ENCODE data around the gene PDK2. TPM values are rescaled to one million over a fixed set of nuclear protein-coding genes. Genes with fewer than 3 reads are reported as not detected.

The PDK2 gene
- total and polyA plus RNA-seq, 9 of the 15 experiments (the other 6 are each of a cell fraction or from before 2014, with no cell fraction given): 0.03 to 2.5 (median 1.4) TPM

DNA sequence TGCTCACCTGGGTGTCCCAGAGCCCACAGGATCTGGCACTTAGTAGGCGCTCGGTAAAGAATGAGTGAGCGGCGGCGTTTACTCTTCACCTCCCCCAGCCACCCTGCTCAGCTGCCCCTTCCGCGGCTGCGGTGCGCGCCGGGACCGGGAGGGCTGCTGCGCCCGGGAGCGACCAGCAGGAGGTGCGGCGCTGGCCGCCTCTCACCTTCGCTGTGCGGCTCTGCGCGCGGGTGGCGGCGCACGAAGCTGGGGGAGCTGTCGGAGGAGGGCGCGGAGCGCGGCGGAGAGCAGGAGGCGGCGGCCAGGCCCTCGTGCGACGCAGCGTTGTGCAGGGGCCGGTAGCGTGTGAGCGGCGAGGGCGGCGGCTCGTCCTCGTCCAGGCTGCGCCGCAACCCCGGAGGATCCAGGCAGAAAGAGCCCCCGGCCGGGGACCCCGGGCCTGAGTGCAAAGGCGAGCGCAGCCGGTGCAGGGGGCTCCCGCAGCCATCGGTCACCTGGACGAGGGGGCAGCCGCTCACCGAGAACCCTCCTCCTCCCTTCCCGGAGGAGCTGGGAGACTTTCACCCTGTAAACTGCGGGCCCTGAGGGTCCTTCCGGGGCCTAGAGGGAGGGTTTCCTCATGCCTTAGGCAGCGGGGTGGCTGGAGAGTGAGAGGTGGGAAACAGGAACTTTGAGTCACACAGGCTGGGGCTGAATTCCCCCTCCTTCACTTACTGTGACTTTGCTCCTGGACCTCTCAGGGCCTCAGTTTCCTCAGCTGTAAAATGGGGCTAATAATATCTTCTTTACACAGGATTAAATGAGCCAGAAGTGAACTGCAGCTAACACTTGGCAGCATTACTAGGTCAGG, 22.3 kb downstream of the PDK2 start:
- intact Hi-C loops (cut with micrococcal nuclease) (no loop called here), in situ Hi-C loops (cut with MboI) (no loop called here)
- Histone ChIP-seq H3K79me2 (ENCODE audit: control insufficient read depth, insufficient read depth, low read length) (no peaks in the 10 kb centered on the region), H3K4me2 (ENCODE audit: insufficient read depth, low read length) (peak overlapping the region; percentile 39; the same call in 1 of the 2 replicates), H3K36me3 (ENCODE audit: control insufficient read depth, insufficient read depth, low read length) (no peaks in the 10 kb centered on the region), H3K9ac (ENCODE audit: insufficient read depth in 1 of 2, low read depth in 2 of 2, low read length in 2 of 2) (peak overlapping the region in 1 of 2 experiments; percentile 5; a peak in 1 of 4 replicates), H3K4me1 (replicated peaks in 1 of 2; ENCODE audit: control insufficient read depth in 2 of 2, insufficient read depth in 2 of 2, low read length in 2 of 2) (peaks cover 0 to 25% of the 10 kb centered on the region in 2 experiments; a peak in 4 of 5 replicates), H2AFZ (ENCODE audit: low read depth, low read length) (peak overlapping the region; percentile 76), H3K27ac (ENCODE audit: extremely low read depth, low read depth, low read length) (no peak overlapping the region), H3K9me1 (ENCODE audit: control insufficient read depth, insufficient read depth, low read length) (no peaks in the 10 kb centered on the region), H3K27me3 (ENCODE audit: control insufficient read depth in 2 of 2, insufficient read depth in 2 of 2, low read length in 2 of 2) (peaks cover 27 to 42% of the 10 kb centered on the region in 2 experiments; a peak in 4 of 5 replicates), H3K4me3 (no peak overlapping the region), H3K9me3 (replicated peaks; ENCODE audit: control insufficient read depth, insufficient read depth, low read depth, low read length) (no peaks in the 10 kb centered on the region), H4K20me1 (replicated peaks; ENCODE audit: control insufficient read depth, insufficient read depth, low read length) (peaks cover 9% of the 10 kb centered on the region)
- ChIA-PET CTCF (ENCODE audit: low intra/inter-chr PET ratio) (interaction anchor here (0.6 kb wide), 2 partner anchors 45 to 549 kb away, joined by 3 to 8 read pairs; no protein-coding TSS in a partner anchor), POLR2A (interaction anchor here (1.0 to 1.3 kb wide), 2 partner anchors 15 kb away, joined by 3 to 4 read pairs; no protein-coding TSS in a partner anchor)
- BruUV-seq (replicated peaks): no TSS peak
- 3% methylated on average over 51 of the region's 64 CpGs for WGBS (ENCODE audit: insufficient coverage, low coverage, missing lambda C conversion rate)
- peak; percentile 98 for ATAC-seq
- peak; percentile 49 for FAIRE-seq
- peak; percentile 78 to 84 (median 82) for DNase-seq (ENCODE audit: extremely low read depth in 1 of 4, low spot score in 3 of 4)
- TF ChIP-seq SREBF2 (CRISPR knock-in tag; IDR thresholded peaks at IDR 0.05) (no peak), MTF1 (CRISPR knock-in tag; IDR thresholded peaks at IDR 0.05; ENCODE audit: borderline replicate concordance) (no peak), ZNF311 (CRISPR knock-in tag; IDR thresholded peaks at IDR 0.05) (no peak), ZNF174 (CRISPR knock-in tag; IDR thresholded peaks at IDR 0.05) (no peak), TRIM28 (IDR thresholded peaks at IDR 0.05) (no peak), RBM25 (IDR thresholded peaks at IDR 0.05; ENCODE audit: low read depth, low read length, severe bottlenecking) (peak; percentile 65)
- TF ChIP-seq, protein P1, sequence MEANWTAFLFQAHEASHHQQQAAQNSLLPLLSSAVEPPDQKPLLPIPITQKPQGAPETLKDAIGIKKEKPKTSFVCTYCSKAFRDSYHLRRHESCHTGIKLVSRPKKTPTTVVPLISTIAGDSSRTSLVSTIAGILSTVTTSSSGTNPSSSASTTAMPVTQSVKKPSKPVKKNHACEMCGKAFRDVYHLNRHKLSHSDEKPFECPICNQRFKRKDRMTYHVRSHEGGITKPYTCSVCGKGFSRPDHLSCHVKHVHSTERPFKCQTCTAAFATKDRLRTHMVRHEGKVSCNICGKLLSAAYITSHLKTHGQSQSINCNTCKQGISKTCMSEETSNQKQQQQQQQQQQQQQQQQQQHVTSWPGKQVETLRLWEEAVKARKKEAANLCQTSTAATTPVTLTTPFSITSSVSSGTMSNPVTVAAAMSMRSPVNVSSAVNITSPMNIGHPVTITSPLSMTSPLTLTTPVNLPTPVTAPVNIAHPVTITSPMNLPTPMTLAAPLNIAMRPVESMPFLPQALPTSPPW (CRISPR knock-in tag; IDR thresholded peaks at IDR 0.05): peak; percentile 30
- TF ChIP-seq, protein P2, sequence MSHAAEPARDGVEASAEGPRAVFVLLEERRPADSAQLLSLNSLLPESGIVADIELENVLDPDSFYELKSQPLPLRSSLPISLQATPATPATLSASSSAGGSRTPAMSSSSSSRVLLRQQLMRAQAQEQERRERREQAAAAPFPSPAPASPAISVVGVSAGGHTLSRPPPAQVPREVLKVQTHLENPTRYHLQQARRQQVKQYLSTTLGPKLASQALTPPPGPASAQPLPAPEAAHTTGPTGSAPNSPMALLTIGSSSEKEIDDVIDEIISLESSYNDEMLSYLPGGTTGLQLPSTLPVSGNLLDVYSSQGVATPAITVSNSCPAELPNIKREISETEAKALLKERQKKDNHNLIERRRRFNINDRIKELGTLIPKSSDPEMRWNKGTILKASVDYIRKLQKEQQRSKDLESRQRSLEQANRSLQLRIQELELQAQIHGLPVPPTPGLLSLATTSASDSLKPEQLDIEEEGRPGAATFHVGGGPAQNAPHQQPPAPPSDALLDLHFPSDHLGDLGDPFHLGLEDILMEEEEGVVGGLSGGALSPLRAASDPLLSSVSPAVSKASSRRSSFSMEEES (CRISPR knock-in tag; IDR thresholded peaks at IDR 0.05): no peak
- TF ChIP-seq, protein P3, sequence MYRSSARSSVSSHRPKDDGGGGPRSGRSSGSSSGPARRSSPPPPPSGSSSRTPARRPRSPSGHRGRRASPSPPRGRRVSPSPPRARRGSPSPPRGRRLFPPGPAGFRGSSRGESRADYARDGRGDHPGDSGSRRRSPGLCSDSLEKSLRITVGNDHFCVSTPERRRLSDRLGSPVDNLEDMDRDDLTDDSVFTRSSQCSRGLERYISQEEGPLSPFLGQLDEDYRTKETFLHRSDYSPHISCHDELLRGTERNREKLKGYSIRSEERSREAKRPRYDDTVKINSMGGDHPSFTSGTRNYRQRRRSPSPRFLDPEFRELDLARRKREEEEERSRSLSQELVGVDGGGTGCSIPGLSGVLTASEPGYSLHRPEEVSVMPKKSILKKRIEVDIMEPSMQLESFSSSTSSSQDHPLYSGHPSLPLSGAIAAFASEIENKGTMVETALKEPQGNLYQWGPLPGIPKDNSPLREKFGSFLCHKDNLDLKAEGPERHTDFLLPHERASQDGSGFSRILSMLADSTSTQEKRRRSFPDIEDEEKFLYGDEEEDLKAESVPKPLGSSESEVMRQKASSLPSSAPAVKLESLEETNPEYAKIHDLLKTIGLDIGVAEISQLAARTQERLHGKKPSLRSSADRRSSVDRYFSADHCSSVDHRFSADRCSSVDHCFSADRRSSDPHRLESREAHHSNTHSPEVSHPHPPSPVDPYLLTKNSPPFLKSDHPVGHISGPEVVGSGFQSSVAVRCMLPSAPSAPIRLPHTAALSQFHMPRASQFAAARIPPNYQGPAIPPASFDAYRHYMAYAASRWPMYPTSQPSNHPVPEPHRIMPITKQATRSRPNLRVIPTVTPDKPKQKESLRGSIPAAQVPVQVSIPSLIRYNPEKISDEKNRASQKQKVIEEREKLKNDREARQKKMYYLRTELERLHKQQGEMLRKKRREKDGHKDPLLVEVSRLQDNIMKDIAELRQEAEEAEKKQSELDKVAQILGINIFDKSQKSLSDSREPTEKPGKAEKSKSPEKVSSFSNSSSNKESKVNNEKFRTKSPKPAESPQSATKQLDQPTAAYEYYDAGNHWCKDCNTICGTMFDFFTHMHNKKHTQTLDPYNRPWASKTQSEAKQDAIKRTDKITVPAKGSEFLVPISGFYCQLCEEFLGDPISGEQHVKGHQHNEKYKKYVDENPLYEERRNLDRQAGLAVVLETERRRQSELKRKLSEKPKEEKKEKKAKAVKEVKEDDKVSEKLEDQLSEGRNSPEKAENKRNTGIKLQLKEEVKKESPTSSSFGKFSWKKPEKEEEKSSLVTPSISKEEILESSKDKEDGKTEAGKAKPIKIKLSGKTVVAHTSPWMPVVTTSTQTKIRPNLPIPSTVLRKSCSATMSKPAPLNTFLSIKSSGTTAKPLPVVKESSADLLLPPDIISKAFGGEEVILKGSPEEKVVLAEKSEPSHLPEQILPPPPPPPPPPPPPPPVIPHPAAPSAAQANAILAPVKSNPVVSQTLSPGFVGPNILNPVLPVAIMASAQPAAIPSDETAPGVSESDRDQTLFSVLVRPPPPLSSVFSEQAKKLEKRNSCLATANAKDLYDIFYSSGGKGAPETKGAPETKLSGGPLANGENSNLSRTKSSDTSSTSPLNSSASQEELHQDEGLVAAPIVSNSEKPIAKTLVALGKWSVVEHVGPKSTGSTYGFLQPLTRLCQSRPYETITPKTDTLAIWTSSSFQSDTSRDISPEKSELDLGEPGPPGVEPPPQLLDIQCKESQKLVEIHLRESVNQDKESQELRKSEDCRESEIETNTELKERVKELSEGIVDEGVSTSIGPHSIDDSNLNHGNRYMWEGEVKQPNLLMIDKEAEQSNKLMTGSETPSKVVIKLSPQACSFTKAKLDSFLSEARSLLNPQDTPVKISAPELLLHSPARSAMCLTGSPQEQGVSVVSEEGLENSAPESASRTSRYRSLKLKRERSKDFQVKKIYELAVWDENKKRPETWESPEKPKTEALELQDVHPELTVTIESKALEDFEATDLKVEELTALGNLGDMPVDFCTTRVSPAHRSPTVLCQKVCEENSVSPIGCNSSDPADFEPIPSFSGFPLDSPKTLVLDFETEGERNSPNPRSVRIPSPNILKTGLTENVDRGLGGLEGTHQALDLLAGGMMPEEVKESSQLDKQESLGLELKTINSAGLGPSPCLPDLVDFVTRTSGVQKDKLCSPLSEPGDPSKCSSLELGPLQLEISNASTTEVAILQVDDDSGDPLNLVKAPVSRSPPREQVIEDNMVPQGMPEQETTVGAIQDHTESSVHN (IDR thresholded peaks at IDR 0.05; ENCODE audit: borderline replicate concordance in 1 of 2, low read depth in 1 of 2): no peak

All from K562 (cell line).